Activated CD8-positive, alpha-beta T cell treated with anti-CD3 and anti-CD28 coated beads, Interleukin-2, amount 10 ng/mL, durations not matched to agents 7 days and 5 days (primary cell): ENCODE results near the gene ZFHX2. TPM values are rescaled to one million over a fixed set of nuclear protein-coding genes. Genes with fewer than 3 reads are reported as not detected.
"Not testable (repeated sequence)": the region's sequence is repeated elsewhere in the genome, so short reads cannot be mapped to it uniquely, and the experiment has no call there.

Experiments used
- ATAC-seq: fragments of 150-1000 bp; cut with Tn5 transposase; one replicate; pipeline ENCODE4 v1.10.0; 2021; ENCODE audit warnings: moderate library complexity
- CTCF ChIA-PET: fragments of 350-600 bp; sonication (Branson Sonifier 250); formaldehyde crosslinking; loops from one replicate; lab custom pipeline; 2021; ENCODE audit warnings: antibody characterized with exemption; lab: Charles Lee
- POLR2A ChIA-PET: fragments of 350-600 bp; sonication (Branson Sonifier 250); formaldehyde crosslinking; loops from one replicate; lab custom pipeline; 2021; ENCODE audit warnings: antibody characterized with exemption; lab: Charles Lee
- DNase-seq: peaks from one replicate; pipeline ENCODE4 v3.0.0-alpha.2; 2020
- H3K27ac Mint-ChIP-seq: one replicate; pipeline ENCODE4 v1.8.0; 2021; ENCODE audit warnings: mild to moderate bottlenecking, mixed read lengths
- H3K27me3 Mint-ChIP-seq: one replicate; pipeline ENCODE4 v1.8.0; 2021; ENCODE audit warnings: low read depth, mixed read lengths
- H3K36me3 Mint-ChIP-seq: one replicate; pipeline ENCODE4 v1.8.0; 2021; ENCODE audit warnings: low read depth, mixed read lengths
- H3K4me1 Mint-ChIP-seq: one replicate; pipeline ENCODE4 v1.8.0; 2021; ENCODE audit warnings: low read depth, mixed read lengths
- H3K4me3 Mint-ChIP-seq: one replicate; pipeline ENCODE4 v1.8.0; 2021; ENCODE audit warnings: mild to moderate bottlenecking, mixed read lengths
- H3K9me3 Mint-ChIP-seq: one replicate; pipeline ENCODE4 v1.8.0; 2022; ENCODE audit warnings: mixed read lengths; ENCODE audit not compliant: insufficient read depth
- total RNA-seq, 2 experiments: library from RNA; stranded (reverse); gene quantifications; one replicate each; pipeline ENCODE4 v1.2.3, GENCODE V29; 2021

The ZFHX2 gene
- total RNA-seq: 1 to 10 TPM in 1 of 2 experiments, under 1 TPM in 1; 0.90 to 1.5 TPM

DNA sequence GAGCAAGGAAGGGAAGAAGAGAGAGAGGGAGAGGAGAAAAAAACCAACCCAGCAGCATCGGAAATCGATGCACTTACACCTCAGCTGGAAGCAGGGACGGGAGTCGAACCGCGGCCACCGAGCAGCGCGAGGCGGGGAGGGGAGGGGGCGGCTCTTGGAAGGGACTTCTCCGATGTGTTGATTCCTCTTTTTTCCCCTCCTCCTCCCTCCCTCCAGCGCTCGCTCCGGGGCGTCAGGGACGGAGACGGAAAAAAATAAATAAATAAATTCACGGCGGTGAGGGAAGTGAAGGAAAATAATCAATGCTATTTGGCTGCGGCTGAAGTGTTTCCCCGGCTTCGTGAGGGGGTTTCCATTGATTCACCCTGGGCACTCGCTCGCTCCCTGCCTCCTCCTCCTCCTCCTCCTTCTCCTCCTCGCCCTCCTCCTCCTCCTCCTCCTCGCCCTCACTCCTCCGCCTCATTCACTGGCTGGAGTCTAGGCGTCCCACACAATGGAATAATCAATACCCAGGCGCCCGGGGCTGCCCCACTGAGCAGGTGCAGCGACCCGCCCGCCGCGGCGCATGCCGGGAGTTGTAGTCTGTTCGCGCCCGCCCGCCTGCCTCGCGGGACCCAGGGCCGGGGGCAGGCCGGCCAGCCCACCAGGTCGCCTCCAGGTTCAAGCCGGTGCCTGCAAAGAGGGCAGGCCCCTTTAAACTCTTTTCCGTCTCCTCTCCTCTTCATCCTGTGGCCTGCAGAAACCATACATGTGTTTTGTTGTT is at the start of gene ZFHX2:
ZFHX2 (minus strand) TSS at position 500 of the 763 bp plus-strand sequence. CDS start 16,440 bp downstream, outside the sequence.
- Mint-ChIP-seq H3K4me3 (no peak within 1 kb of the TSS), H3K36me3 (peaks cover 2% of the 10 kb centered on the region), H3K27me3 (no peaks in the 10 kb centered on the region), H3K4me1 (peaks cover 13% of the 10 kb centered on the region), H3K9me3 (no peaks in the 10 kb centered on the region), H3K27ac (peak within 1 kb of the TSS; percentile 75)
- ATAC-seq (peak; percentile 69), DNase-seq (peak; percentile 80)
- POLR2A ChIA-PET: interaction anchor here (0.7 to 1.4 kb wide), 4 partner anchors 9 to 529 kb away, joined by 3 to 4 read pairs (median 3); no protein-coding TSS in a partner anchor
- CTCF ChIA-PET: interaction anchor here (0.9 to 2.3 kb wide), 7 partner anchors 9 to 246 kb away, joined by 3 to 15 read pairs (median 4); partner anchors contain the start of gene AP1G2

DNA sequence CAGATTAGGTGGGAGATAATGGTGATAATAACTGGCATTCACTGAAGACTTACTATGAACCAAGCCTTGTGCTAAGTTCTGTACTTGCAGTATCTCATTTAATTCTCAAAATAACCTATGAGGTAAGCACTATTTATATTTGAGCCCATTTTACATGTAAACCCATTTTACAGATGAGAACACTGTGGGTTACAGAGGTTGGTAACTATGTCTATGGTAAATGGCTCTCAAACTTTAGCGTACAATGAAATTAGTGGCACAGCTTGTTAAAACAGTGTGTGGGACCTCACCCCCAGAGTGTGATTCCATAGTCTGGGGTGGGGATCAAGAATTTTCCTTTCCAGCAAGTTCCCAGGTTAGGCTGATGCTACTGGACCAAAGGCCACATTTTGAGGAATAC is 49.2 kb upstream of the ZFHX2 start:
- Mint-ChIP-seq H3K9me3 (no peaks in the 10 kb centered on the region), H3K36me3 (no peaks in the 10 kb centered on the region), H3K4me3 (no peak overlapping the region), H3K27ac (no peak overlapping the region), H3K27me3 (no peaks in the 10 kb centered on the region), H3K4me1 (peaks cover 4% of the 10 kb centered on the region)
- ChIA-PET POLR2A (no interaction called here), CTCF (interaction anchor here (1.3 to 3.7 kb wide), 3 partner anchors 10 to 31 kb away, joined by 6 to 22 read pairs (median 10); no protein-coding TSS in a partner anchor)
- DNase-seq (no peak), ATAC-seq (no peak)

DNA sequence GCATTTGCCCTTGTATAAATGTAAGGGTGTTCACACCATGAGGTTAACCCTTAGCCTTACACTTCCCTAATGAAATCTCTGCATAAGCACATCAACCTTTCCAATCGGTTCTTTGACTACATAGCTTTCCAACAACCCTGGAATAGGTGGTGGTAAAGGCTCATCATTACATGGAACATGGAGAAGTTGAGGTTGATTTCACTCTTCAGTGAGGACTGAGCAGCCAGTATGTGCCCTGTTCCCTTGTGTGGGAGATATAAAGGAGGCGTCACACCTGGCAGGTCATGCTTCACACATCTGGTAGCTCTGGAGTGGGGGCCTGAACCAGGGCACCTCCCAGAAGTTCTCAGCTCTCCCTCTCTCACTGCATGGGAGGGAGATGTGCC is 48.8 kb upstream of the ZFHX2 start:
- H3K36me3 Mint-ChIP-seq: no peaks in the 10 kb centered on the region
- no peak for DNase-seq
- no peak for ATAC-seq
- ChIA-PET CTCF (interaction anchor here (1.3 to 3.7 kb wide), 3 partner anchors 10 to 32 kb away, joined by 6 to 22 read pairs (median 10); no protein-coding TSS in a partner anchor), POLR2A (interaction anchor here (1.0 kb wide), 1 partner anchor 34 kb away, joined by 3 read pairs; no protein-coding TSS in a partner anchor)
- H3K4me1 Mint-ChIP-seq: no peaks in the 10 kb centered on the region
- H3K4me3 Mint-ChIP-seq: no peak overlapping the region
- no peak overlapping the region for H3K27ac Mint-ChIP-seq
- no peaks in the 10 kb centered on the region for H3K27me3 Mint-ChIP-seq
- no peaks in the 10 kb centered on the region for H3K9me3 Mint-ChIP-seq

DNA sequence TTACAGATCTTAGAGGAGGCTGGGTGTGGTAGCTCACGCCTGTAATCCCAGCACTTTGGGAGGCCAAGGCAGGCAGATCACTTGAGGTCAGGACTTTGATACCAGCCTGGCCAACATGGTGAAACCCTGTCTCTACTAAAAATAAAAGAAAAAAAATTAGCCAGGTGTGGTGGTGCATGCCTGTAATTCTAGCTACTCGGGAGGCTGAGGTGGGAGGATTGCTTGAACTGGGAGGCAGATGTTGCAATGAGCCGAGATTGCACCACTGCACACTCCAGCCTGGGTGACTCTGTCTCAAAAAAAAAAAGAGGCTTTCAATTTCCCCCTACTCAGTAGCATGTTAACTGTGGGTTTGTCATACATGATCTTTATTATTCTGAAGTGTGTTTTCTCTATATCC is 42.6 kb upstream of the ZFHX2 start:
- H3K27ac Mint-ChIP-seq, ATAC-seq, H3K4me1 Mint-ChIP-seq, H3K4me3 Mint-ChIP-seq, H3K27me3 Mint-ChIP-seq, H3K36me3 Mint-ChIP-seq, H3K9me3 Mint-ChIP-seq, DNase-seq: not testable (repeated sequence)
- CTCF ChIA-PET: interaction anchor here (3.0 kb wide), 1 partner anchor 38 kb away, joined by 16 read pairs; no protein-coding TSS in a partner anchor
- POLR2A ChIA-PET: interaction anchor here (1.0 kb wide), 1 partner anchor 36 kb away, joined by 3 read pairs; no protein-coding TSS in a partner anchor

DNA sequence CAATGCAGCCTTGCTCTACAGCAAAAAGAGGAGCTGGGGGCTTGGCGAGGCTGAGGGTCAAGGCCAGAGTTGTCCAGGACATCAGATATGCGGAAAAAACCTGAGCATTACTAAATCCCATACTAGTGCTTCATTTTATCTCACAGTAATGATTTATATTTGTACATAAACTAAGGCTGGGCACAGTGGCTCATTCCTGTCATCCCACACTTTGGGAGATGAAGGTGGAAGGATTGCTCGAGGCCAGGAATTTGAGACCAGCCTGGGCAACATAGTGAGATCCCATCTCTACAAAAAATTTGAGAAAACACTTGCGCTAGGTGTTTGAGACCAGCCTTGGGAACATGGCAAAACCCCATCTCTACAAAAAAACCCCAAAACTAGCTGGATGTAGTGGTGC is 38.6 kb upstream of the ZFHX2 start:
- ChIA-PET POLR2A (no interaction called here), CTCF (interaction anchor here (1.2 to 3.8 kb wide), 7 partner anchors 10 to 340 kb away, joined by 3 to 110 read pairs (median 22); partner anchors contain the start of gene DHRS2)
- DNase-seq (no peak), ATAC-seq (no peak)
- Mint-ChIP-seq H3K4me1 (peaks cover 11% of the 10 kb centered on the region), H3K27ac (no peak overlapping the region), H3K4me3 (no peak overlapping the region), H3K27me3 (peaks cover 15% of the 10 kb centered on the region), H3K36me3 (no peaks in the 10 kb centered on the region), H3K9me3 (no peaks in the 10 kb centered on the region)

DNA sequence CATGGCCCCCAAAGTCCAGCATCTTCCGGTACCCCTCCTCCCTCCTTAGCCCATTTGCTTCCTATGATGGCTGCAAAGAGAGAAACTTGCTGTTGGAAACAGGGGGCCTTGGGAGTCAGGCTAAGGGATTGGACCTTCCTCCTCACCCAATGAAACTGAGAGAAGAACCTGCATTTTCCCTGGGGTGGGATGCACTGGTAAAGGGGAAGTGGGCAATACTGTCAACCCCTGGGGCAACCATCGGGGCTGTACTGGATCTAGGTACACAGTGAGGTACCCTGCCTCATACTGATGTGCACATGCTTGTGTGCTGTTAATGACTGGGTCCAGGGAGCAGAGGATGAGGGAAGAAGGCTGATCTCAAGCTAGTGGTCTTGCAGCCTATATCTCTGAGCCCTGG is 38.0 kb upstream of the ZFHX2 start:
- CTCF ChIA-PET: interaction anchor here (0.6 to 3.8 kb wide), 37 partner anchors 8 to 364 kb away, joined by 3 to 110 read pairs (median 4); partner anchors contain the start of genes DHRS2 and DHRS4
- ATAC-seq (no peak), DNase-seq (no peak)
- Mint-ChIP-seq H3K27ac (no peak overlapping the region), H3K4me3 (no peak overlapping the region), H3K36me3 (no peaks in the 10 kb centered on the region), H3K27me3 (peaks cover 11% of the 10 kb centered on the region), H3K4me1 (peaks cover 11% of the 10 kb centered on the region), H3K9me3 (no peaks in the 10 kb centered on the region)
- POLR2A ChIA-PET: no interaction called here

DNA sequence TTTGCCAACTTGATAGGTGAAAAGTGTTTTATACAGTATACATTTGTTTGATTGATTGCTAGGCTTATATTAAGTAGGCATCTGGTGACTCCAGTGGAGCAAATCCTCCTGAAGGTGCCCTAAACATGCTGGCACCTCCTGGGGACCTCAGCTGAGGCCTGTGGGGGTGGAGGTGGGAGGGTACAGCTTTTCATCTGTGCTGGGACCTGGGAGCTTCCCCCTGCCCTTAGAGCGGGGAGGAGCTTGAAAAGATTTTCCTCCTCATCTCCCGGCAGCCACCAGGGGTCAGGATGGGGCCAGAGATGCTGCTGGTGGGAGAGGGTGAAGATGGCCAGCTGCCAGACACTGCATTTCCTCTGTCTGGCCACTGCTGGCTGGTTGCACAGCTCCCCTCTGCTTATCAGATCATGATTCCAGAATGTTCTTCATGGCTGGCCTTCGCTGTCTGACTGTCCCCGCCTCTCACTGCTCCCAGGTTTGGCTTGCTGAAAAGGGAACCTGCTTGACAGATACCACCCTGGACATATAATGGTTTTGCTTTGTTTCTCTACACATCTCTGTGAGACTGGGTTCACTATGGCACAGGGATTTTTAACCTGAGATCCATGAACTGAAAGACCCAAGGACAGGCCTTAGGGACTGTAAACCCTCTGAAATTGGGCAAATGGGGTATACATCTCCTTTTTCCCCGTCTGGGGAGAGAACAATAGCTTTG is 37.5 kb upstream of the ZFHX2 start:
- ChIA-PET CTCF (interaction anchor here (0.6 to 3.8 kb wide), 43 partner anchors 8 to 365 kb away, joined by 3 to 110 read pairs (median 4); partner anchors contain the start of genes DHRS2 and DHRS4), POLR2A (no interaction called here)
- H3K4me1 Mint-ChIP-seq: peaks cover 11% of the 10 kb centered on the region
- peaks cover 11% of the 10 kb centered on the region for H3K27me3 Mint-ChIP-seq
- DNase-seq (peak; percentile 88), ATAC-seq (peak; percentile 99)
- no peak overlapping the region for H3K4me3 Mint-ChIP-seq
- H3K27ac Mint-ChIP-seq: no peak overlapping the region
- no peaks in the 10 kb centered on the region for H3K36me3 Mint-ChIP-seq
- no peaks in the 10 kb centered on the region for H3K9me3 Mint-ChIP-seq

DNA sequence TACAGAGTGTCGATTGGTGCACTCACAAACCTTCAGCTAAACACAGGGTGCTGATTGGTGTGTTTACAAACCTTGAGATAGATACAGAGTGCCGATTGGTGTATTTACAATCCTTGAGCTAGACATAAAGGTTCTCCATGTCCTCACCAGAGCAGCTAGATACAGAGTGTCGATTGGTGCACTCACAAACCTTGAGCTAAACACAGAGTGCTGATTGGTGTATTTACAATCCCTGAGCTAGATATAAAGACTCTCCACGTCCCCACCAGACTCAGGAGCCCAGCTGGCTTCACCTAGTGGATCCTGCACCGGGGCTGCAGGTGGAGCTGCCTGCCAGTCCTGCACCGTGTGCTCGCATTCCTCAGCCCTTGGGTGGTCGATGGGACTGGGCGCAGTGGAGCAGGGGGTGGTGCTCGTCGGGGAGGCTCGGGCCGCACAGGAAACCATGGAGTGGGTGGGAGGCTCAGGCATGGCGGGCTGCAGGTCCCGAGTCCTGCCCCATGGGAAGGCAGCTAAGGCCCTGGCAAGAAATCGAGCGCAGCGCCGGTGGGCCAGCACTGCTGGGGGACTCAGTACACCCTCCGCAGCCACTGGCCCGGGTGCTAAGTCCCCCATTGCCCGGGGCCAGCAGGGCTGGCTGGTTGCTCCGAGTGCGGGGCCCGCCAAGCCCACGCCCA is 33.1 kb upstream of the ZFHX2 start:
- POLR2A ChIA-PET, H3K36me3 Mint-ChIP-seq, DNase-seq, H3K9me3 Mint-ChIP-seq, ATAC-seq, H3K27ac Mint-ChIP-seq, H3K4me3 Mint-ChIP-seq: not testable (repeated sequence)
- CTCF ChIA-PET: interaction anchor here (2.5 kb wide), 1 partner anchor 47 kb away, joined by 17 read pairs; no protein-coding TSS in a partner anchor
- peaks cover 11% of the 10 kb centered on the region for H3K4me1 Mint-ChIP-seq
- H3K27me3 Mint-ChIP-seq: peaks cover 27% of the 10 kb centered on the region

DNA sequence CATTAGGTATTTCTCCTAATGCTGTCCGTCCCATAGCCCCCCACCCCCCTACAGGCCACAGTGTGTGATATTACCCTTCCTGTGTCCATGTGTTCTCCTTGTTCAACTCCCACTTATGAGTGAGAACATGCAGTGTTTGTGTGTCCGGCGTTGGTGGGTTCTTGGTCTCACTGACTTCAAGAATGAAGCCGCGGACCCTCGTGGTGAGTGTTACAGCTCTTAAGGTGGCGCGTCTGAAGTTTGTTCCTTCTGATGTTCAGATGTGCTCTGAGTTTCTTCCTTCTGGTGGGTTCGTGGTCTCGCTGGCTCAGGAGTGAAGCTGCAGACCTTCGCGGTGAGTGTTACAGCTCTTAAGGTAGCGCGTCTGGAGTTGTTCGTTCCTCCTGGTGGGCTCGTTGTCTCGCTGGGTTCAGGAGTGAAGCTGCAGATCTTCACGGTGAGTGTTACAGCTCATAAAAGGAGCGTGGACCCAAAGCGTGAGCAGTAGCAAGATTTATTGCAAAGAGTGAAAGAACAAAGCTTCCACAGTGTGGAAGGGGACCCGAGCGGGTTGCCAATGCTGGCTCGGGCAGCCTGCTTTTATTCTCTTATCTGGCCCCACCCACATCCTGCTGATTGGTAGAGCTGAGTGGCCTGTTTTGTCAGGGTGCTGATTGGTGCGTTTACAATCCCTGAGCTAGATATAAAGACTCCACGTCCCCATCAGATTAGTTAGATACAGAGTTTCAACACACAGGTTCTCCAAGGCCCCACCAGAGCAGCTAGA is 32.4 kb upstream of the ZFHX2 start:
- CTCF ChIA-PET: interaction anchor here (2.5 kb wide), 1 partner anchor 48 kb away, joined by 17 read pairs; no protein-coding TSS in a partner anchor
- H3K27me3 Mint-ChIP-seq: peaks cover 32% of the 10 kb centered on the region
- H3K36me3 Mint-ChIP-seq, ATAC-seq, POLR2A ChIA-PET, H3K27ac Mint-ChIP-seq, H3K4me3 Mint-ChIP-seq, H3K4me1 Mint-ChIP-seq, H3K9me3 Mint-ChIP-seq, DNase-seq: not testable (repeated sequence)

DNA sequence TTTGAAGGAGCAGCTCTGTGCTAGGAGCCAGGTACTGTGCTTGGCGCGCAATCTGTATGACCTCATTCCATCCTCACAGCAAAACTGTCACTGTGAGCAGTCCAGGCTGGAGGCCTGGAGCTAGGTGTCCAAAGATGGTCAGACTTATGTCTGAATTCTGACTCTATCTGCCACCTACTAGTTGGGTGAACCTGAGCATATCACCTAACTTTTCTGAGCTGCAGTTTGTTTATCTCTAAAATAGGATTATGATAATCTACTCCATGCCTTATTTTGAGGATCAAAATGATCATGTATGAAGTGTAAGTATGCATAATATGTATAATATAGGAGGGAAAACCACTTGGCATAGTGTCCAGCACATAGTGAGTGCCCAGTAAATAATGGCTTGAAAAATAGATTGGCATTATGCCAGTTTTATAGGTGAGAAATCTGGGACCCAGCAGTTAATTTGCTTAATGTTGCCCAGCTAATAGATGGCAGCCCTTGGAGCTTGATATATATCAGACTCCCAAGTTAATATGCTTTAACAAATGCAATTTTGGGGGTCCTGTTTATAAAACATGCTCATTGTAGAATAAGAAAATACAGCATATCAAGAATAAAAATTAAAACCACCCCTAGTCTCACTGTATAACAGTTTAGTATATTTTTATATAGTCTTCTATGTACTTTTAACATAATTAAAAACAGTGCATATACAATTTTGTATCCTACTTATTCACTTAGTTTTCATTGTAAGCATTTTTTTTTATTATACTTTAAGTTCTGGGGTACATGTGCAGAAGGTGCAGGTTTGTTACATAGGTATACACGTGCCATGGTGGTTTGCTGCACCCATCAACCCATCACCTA is 31.6 kb upstream of the ZFHX2 start:
- DNase-seq (peak; percentile 16), ATAC-seq (no peak)
- Mint-ChIP-seq H3K4me1 (no peaks in the 10 kb centered on the region), H3K4me3 (no peak overlapping the region), H3K9me3 (no peaks in the 10 kb centered on the region), H3K36me3 (no peaks in the 10 kb centered on the region), H3K27ac (no peak overlapping the region), H3K27me3 (peaks cover 40% of the 10 kb centered on the region)
- ChIA-PET POLR2A (no interaction called here), CTCF (interaction anchor here (2.5 to 3.3 kb wide), 2 partner anchors 24 to 49 kb away, joined by 9 to 17 read pairs; no protein-coding TSS in a partner anchor)
